ENCODE results near the gene TRIM6.

DNA sequence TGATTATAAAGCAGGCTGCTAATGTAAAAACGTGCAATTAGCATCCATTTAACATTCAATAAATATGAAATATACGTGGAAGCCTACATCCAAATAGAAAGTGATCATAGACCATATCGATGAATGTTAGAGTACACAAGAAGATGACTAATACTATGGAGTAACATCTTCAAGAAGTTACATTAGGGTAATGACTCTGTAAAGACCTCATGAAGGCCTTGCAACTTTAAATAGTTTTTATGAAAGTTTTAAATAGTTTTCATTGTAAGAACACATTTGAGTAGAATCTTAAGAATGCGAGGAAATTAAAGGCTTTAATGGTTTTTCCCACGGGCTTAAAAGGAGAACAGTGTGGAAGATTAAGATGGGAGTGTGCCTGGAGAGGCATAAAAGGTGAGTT lies 29.8 kb downstream of the TRIM6 start:
- TF ChIP-seq POLR2A (IDR thresholded peaks at IDR 0.05) (no peak), CTCF (IDR thresholded peaks at IDR 0.05) (no peak)

Measured in esophagus squamous epithelium (tissue), 4 donors.